Ishikawa (cell line): ENCODE results near the gene TRAK2.

Experiments
- CEBPB ChIP-seq: IDR thresholded peaks from 2 replicates; pipeline ENCODE4 v1.6.1; 2012
- CREB1 ChIP-seq: IDR thresholded peaks from 2 replicates; pipeline ENCODE4 v1.6.1; 2012; ENCODE audit warnings: low read depth
- EGR1 ChIP-seq: IDR thresholded peaks from 2 replicates; pipeline ENCODE4 v1.6.1; 2012
- EP300 ChIP-seq: IDR thresholded peaks from 2 replicates; pipeline ENCODE4 v1.6.1; 2012; ENCODE audit warnings: borderline replicate concordance
- FOXM1 ChIP-seq: IDR thresholded peaks from 2 replicates; pipeline ENCODE4 v1.6.1; 2012; ENCODE audit warnings: low read depth, borderline replicate concordance
- NFIC ChIP-seq: IDR thresholded peaks from 2 replicates; pipeline ENCODE4 v1.6.1; 2012
- RAD21 ChIP-seq: IDR thresholded peaks from 2 replicates; pipeline ENCODE4 v1.6.1; 2012; ENCODE audit warnings: low read depth
- TAF1 ChIP-seq: IDR thresholded peaks from 2 replicates; pipeline ENCODE4 v1.6.1; 2012; ENCODE audit warnings: low read depth, mild to moderate bottlenecking
- TCF12 ChIP-seq: IDR thresholded peaks from 2 replicates; pipeline ENCODE4 v1.6.1; 2012; ENCODE audit warnings: low read depth
- TEAD4 ChIP-seq: IDR thresholded peaks from 2 replicates; pipeline ENCODE4 v1.6.1; 2012
- YY1 ChIP-seq: IDR thresholded peaks from 2 replicates; pipeline ENCODE4 v1.6.1; 2012; ENCODE audit warnings: low read depth
- ZBTB7A ChIP-seq: IDR thresholded peaks from 2 replicates; pipeline ENCODE4 v1.6.1; 2012; ENCODE audit warnings: low read depth
- TF ChIP-seq, protein P1 (sequence below): IDR thresholded peaks from 2 replicates; pipeline ENCODE4 v1.6.1; 2012; ENCODE audit warnings: low read depth, mild to moderate bottlenecking
- TF ChIP-seq, protein P2 (sequence below): IDR thresholded peaks from 2 replicates; pipeline ENCODE4 v1.6.1; 2012
- TF ChIP-seq, protein P3 (sequence below): IDR thresholded peaks from 2 replicates; pipeline ENCODE4 v1.6.1; 2012

The TRAK2 gene

DNA sequence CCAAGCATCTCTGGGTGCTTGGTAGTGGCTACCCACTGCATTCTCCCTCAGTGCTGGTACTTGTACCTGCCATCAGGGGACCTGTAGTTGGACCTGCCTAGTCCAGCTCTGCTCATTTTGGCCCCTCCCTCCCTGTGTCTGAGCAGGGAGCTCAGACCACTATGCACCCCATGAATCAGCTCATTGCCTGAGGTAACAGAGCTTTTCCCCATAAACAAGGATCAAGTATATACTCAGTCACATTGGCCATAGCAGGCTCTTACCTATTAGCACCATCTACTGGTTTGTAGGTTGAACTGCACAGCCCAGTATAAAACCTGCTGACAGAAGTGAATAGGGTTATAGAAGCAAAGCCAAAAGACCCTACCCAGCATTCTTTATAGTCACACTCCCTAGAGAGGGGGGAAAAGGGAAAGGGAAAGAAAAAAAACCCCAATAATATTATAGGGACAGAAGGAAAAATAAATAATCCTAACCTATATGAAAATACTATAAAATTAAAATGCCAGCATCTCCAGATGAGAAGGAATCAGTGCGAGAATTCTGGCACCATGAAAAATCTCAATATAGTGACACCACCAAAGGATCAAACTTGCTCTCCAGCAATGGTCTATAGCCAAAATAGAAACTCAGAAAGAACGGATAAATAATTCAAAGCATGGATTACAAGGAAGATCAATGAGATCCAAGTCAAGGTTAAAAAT is 87.2 kb downstream of the TRAK2 start:
- TF ChIP-seq RAD21 (peak; percentile 81), TCF12 (no peak)

DNA sequence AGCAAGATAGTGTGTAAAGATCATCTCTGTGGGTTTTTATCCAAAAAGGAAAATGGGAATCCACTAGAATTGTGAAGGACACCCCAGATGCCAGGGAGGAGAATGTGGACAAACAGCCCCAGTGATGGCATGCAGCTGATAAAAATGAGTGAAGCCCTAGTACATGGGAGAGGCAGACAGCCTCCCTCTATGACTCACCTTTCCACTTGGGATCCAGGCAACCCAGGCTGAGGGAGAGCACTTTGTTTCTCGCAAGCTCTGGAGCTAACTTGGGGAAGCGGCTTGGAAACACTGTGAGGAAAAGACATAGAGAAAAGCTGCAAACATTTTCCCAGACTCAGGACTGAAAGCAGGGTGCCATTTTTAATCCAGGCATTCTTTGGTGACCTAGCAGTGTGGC is 88.9 kb downstream of the TRAK2 start:
- TF ChIP-seq EP300 (no peak), FOXM1 (no peak), NFIC (no peak), RAD21 (no peak), CREB1 (no peak), TCF12 (no peak), CEBPB (no peak), EGR1 (no peak), ZBTB7A (no peak)
- TF ChIP-seq, protein P1, sequence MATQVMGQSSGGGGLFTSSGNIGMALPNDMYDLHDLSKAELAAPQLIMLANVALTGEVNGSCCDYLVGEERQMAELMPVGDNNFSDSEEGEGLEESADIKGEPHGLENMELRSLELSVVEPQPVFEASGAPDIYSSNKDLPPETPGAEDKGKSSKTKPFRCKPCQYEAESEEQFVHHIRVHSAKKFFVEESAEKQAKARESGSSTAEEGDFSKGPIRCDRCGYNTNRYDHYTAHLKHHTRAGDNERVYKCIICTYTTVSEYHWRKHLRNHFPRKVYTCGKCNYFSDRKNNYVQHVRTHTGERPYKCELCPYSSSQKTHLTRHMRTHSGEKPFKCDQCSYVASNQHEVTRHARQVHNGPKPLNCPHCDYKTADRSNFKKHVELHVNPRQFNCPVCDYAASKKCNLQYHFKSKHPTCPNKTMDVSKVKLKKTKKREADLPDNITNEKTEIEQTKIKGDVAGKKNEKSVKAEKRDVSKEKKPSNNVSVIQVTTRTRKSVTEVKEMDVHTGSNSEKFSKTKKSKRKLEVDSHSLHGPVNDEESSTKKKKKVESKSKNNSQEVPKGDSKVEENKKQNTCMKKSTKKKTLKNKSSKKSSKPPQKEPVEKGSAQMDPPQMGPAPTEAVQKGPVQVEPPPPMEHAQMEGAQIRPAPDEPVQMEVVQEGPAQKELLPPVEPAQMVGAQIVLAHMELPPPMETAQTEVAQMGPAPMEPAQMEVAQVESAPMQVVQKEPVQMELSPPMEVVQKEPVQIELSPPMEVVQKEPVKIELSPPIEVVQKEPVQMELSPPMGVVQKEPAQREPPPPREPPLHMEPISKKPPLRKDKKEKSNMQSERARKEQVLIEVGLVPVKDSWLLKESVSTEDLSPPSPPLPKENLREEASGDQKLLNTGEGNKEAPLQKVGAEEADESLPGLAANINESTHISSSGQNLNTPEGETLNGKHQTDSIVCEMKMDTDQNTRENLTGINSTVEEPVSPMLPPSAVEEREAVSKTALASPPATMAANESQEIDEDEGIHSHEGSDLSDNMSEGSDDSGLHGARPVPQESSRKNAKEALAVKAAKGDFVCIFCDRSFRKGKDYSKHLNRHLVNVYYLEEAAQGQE: no peak
- TF ChIP-seq, protein P2, sequence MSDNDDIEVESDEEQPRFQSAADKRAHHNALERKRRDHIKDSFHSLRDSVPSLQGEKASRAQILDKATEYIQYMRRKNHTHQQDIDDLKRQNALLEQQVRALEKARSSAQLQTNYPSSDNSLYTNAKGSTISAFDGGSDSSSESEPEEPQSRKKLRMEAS: no peak
- TF ChIP-seq, protein P3, sequence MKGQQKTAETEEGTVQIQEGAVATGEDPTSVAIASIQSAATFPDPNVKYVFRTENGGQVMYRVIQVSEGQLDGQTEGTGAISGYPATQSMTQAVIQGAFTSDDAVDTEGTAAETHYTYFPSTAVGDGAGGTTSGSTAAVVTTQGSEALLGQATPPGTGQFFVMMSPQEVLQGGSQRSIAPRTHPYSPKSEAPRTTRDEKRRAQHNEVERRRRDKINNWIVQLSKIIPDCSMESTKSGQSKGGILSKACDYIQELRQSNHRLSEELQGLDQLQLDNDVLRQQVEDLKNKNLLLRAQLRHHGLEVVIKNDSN: no peak

DNA sequence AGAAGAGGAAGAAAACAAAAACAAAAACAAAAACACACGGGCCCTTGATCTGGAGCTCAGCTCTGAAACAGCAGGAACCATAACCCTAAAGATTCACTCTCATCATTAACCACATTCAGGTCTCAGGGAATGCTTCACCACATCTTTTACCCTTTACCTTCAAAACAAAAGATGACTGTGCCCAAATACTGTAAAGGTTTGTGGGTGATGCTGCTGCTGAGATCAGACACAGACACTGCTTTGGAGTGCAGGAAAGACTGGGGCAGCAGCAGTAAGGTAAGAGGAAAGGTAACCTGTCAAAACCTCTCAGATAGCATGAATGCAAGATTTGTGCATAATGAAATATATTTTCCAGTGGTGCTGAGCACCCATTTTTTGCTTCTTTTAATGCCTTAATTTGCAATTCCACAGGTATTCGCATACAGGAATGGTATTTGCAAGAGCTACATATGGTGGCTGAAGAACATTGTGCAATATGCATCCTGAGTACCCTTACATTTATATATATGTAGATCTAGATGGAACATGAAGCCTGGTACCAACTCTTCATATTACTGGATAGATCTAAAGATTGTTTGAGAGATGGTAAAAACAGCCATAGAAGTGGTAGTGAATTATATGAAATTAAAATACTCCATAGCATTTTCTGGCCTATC is 90.1 kb downstream of the TRAK2 start:
- TF ChIP-seq YY1 (no peak), EP300 (no peak), CEBPB (no peak), TAF1 (no peak), TEAD4 (no peak), FOXM1 (no peak), RAD21 (no peak), ZBTB7A (no peak)
- TF ChIP-seq, protein P2: no peak
- TF ChIP-seq, protein P3: no peak

DNA sequence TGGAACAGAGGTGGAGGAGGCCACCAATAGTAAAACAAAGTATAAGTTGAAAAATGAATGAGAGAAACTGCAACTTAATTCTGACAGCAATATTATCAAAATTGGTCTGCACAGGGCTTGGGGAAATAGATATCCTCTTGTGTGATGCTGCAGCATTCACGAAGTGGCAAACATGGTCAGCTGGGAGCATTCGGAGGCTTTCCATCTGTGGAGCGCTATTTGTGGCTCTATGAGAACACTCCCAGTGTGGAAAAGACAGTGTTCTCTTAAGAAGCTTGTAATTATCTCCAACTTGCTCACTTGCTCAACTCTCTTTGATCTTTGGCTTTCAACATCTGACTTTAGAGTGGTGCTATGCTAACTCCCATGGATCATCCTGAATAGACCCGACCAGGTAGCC is 91.0 kb downstream of the TRAK2 start:
- no peak for TF ChIP-seq CREB1
- no peak for TF ChIP-seq TAF1
- TF ChIP-seq NFIC: no peak
- no peak for TF ChIP-seq ZBTB7A
- TF ChIP-seq, protein P1: no peak
- no peak for TF ChIP-seq TEAD4
- TF ChIP-seq YY1: no peak
- TF ChIP-seq EP300: no peak
- TF ChIP-seq, protein P3: no peak
- TF ChIP-seq RAD21: no peak
- TF ChIP-seq TCF12: no peak
- TF ChIP-seq FOXM1: no peak
- TF ChIP-seq, protein P2: no peak
- TF ChIP-seq EGR1: no peak
- TF ChIP-seq CEBPB: no peak

DNA sequence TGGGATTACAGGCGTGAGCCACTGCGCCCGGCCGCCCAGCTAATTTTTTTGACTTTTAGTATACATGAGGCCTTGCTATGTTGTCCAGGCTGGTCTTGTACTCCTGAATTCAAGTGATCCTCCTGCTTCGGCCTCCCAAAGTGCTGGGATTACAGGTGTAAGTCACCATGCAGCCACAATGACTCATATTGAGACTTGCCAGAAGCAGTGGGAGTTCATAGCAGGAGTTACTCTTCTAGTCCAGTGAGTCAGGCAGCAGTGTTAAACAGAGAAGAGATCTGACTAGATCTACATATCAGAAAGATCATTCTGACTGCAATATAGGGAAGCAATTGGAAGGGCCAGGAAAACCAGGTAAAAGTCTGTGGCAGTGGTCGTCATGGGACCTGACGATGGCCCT is 92.6 kb downstream of the TRAK2 start:
- TF ChIP-seq ZBTB7A (no peak), YY1 (no peak), NFIC (no peak), EGR1 (no peak), EP300 (no peak), TEAD4 (no peak), TAF1 (no peak), FOXM1 (no peak)
- TF ChIP-seq, protein P2: no peak
- TF ChIP-seq, protein P1: no peak
